IMR-90 (cell line): ENCODE measurements around the gene SOX2. TPM values are rescaled to one million over a fixed set of nuclear protein-coding genes. Genes with fewer than 3 reads are reported as not detected.

Experiments
- ATAC-seq: fragments of 200-7000 bp; cut with Tn5 transposase; 2 replicates; pipeline ENCODE4 v1.9.1; 2020; ENCODE audit warnings: low read depth, mild to moderate bottlenecking, moderate library complexity
- BruUV-seq: library from RNA; stranded (reverse); fragments of 400-500 nt; replicated peaks from 2 replicates; lab custom pipeline; 2021; lab: Mats Ljungman, UMichigan
- CTCF ChIA-PET: fragments of 300-600 bp; formaldehyde crosslinking; extraction: SDS; loops from one replicate; lab custom pipeline; 2021; ENCODE audit warnings: antibody characterized with exemption; lab: Yijun Ruan, JAX
- POLR2A ChIA-PET: fragments of 300-600 bp; sonication (Branson Sonifier 250); formaldehyde crosslinking; loops from one replicate; lab custom pipeline; 2022; ENCODE audit warnings: antibody characterized with exemption; ENCODE audit not compliant: unreplicated experiment; lab: Charles Lee
- DNase-seq: peaks from one replicate; pipeline ENCODE4 v3.0.0; 2013
- H2AFZ ChIP-seq: replicated peaks from 2 replicates; pipeline ENCODE3; 2013; ENCODE audit warnings: low read length, mild to moderate bottlenecking; ENCODE audit not compliant: poor library complexity
- H2AK5ac ChIP-seq: 2 replicates; pipeline ENCODE4 v1.6.1; 2013; ENCODE audit warnings: low read depth, low read length, inconsistent platforms
- H2AK9ac ChIP-seq: replicated peaks from 2 replicates; pipeline ENCODE3; 2013; ENCODE audit warnings: mild to moderate bottlenecking, low read depth, low read length, moderate library complexity; ENCODE audit not compliant: poor library complexity
- H2BK120ac ChIP-seq: 2 replicates; pipeline ENCODE4 v1.6.1; 2013; ENCODE audit warnings: low read depth, low read length, inconsistent platforms
- H2BK15ac ChIP-seq: 3 replicates; pipeline ENCODE4 v1.6.1; 2013; ENCODE audit warnings: low read depth, low read length, inconsistent platforms
- H2BK20ac ChIP-seq: 2 replicates; pipeline ENCODE4 v1.6.1; 2013; ENCODE audit warnings: low read depth, mild to moderate bottlenecking, inconsistent platforms, low read length, moderate library complexity
- H2BK5ac ChIP-seq: 2 replicates; pipeline ENCODE4 v1.6.1; 2013; ENCODE audit warnings: mild to moderate bottlenecking, low read depth, low read length, inconsistent platforms; ENCODE audit not compliant: poor library complexity, severe bottlenecking
- H3K14ac ChIP-seq: replicated peaks from 2 replicates; pipeline ENCODE4 v1.6.1; 2013; ENCODE audit warnings: low read depth, low read length, inconsistent platforms
- H3K18ac ChIP-seq: 2 replicates; pipeline ENCODE4 v1.6.1; 2013; ENCODE audit warnings: low read depth, low read length, control low read depth
- H3K23ac ChIP-seq: 2 replicates; pipeline ENCODE4 v1.6.1; 2013; ENCODE audit warnings: low read depth, low read length, inconsistent platforms
- H3K27ac ChIP-seq: 2 replicates; pipeline ENCODE4 v1.5.1; 2013; ENCODE audit warnings: mild to moderate bottlenecking, control low read depth, low read length; ENCODE audit not compliant: insufficient read depth
- H3K27me3 ChIP-seq: 2 replicates; pipeline ENCODE4 v1.6.1; 2013; ENCODE audit warnings: low read length; ENCODE audit not compliant: control insufficient read depth, insufficient read depth
- H3K36me3 ChIP-seq: 2 replicates; pipeline ENCODE4 v1.6.1; 2013; ENCODE audit warnings: low read length, mixed read lengths; ENCODE audit not compliant: control insufficient read depth, insufficient read depth
- H3K4ac ChIP-seq: 2 replicates; pipeline ENCODE4 v1.6.1; 2013; ENCODE audit warnings: low read depth, low read length, inconsistent platforms
- H3K4me1 ChIP-seq: 2 replicates; pipeline ENCODE4 v1.6.1; 2013; ENCODE audit warnings: low read length, mixed read lengths; ENCODE audit not compliant: control insufficient read depth, insufficient read depth
- H3K4me2 ChIP-seq: 2 replicates; pipeline ENCODE4 v1.6.1; 2013; ENCODE audit warnings: low read depth, mild to moderate bottlenecking, control low read depth, low read length, moderate library complexity
- H3K4me3 ChIP-seq: 2 replicates; pipeline ENCODE4 v1.5.1; 2013; ENCODE audit warnings: low read depth, mild to moderate bottlenecking, control low read depth, low read length, moderate library complexity; ENCODE audit not compliant: insufficient read depth
- H3K56ac ChIP-seq: 2 replicates; pipeline ENCODE4 v1.6.1; 2013; ENCODE audit warnings: low read length, inconsistent platforms; ENCODE audit not compliant: insufficient read depth; ENCODE audit errors: extremely low read depth
- H3K79me1 ChIP-seq, 2 experiments: 2 replicates each; pipeline ENCODE4 v1.6.1; 2013; ENCODE audit warnings: low read length in 2 of 2, inconsistent platforms in 1 of 2, low read depth in 1 of 2
- H3K9ac ChIP-seq: 2 replicates; pipeline ENCODE4 v1.6.1; 2013; ENCODE audit warnings: low read depth, low read length, control low read depth
- H3K9me1 ChIP-seq: 2 replicates; pipeline ENCODE4 v1.6.1; 2013; ENCODE audit warnings: low read length, inconsistent platforms; ENCODE audit not compliant: insufficient read depth
- H3K9me3 ChIP-seq: 2 replicates; pipeline ENCODE4 v1.6.1; 2013; ENCODE audit warnings: low read length; ENCODE audit not compliant: control insufficient read depth, insufficient read depth
- H4K20me1 ChIP-seq: 2 replicates; pipeline ENCODE4 v1.6.1; 2013; ENCODE audit warnings: low read length, inconsistent platforms; ENCODE audit not compliant: insufficient read depth
- H4K5ac ChIP-seq: 2 replicates; pipeline ENCODE4 v1.6.1; 2013; ENCODE audit warnings: mild to moderate bottlenecking, low read depth, low read length, control low read depth
- H4K8ac ChIP-seq, 2 experiments: 2 replicates each; pipeline ENCODE4 v1.6.1; 2013; ENCODE audit warnings: low read depth in 2 of 2, low read length in 2 of 2, control low read depth in 1 of 2, inconsistent platforms in 1 of 2
- H4K91ac ChIP-seq: 2 replicates; pipeline ENCODE4 v1.6.1; 2013; ENCODE audit warnings: low read depth, low read length, inconsistent platforms; ENCODE audit not compliant: insufficient read depth
- BHLHE40 ChIP-seq: fragments of 150-350 bp; IDR thresholded peaks from 2 replicates; pipeline ENCODE4 v1.6.1; 2016; ENCODE audit warnings: mild to moderate bottlenecking, low read depth, low read length
- CEBPB ChIP-seq: IDR thresholded peaks from 2 replicates; pipeline ENCODE4 v1.6.1; 2012; ENCODE audit warnings: low read depth, low read length, improper control_type of control experiment
- CHD1 ChIP-seq: IDR thresholded peaks from 2 replicates; pipeline ENCODE4 v1.6.1; 2012; ENCODE audit warnings: low read depth, low read length, improper control_type of control experiment
- CTCF ChIP-seq: conservative IDR thresholded peaks from 2 replicates; pipeline ENCODE4 v1.5.1; 2012; ENCODE audit warnings: mild to moderate bottlenecking, low read depth, low read length, improper control_type of control experiment
- ELK1 ChIP-seq: fragments of 150-350 bp; IDR thresholded peaks from 2 replicates; pipeline ENCODE4 v1.6.1; 2016; ENCODE audit warnings: low read depth, mild to moderate bottlenecking, low read length, moderate library complexity, borderline replicate concordance
- MAFK ChIP-seq: IDR thresholded peaks from 2 replicates; pipeline ENCODE4 v1.6.1; 2012; ENCODE audit warnings: low read depth, low read length, improper control_type of control experiment
- MAZ ChIP-seq: IDR thresholded peaks from 2 replicates; pipeline ENCODE4 v1.6.1; 2012; ENCODE audit warnings: low read depth, mild to moderate bottlenecking, low read length, improper control_type of control experiment, moderate library complexity, borderline replicate concordance
- MXI1 ChIP-seq: IDR thresholded peaks from 2 replicates; pipeline ENCODE4 v1.6.1; 2012; ENCODE audit warnings: low read depth, mild to moderate bottlenecking, low read length, moderate library complexity, borderline replicate concordance
- NFE2L2 ChIP-seq: fragments of 150-350 bp; IDR thresholded peaks from 2 replicates; pipeline ENCODE4 v1.6.1; 2016; ENCODE audit warnings: low read depth, mild to moderate bottlenecking, low read length
- POLR2A ChIP-seq: IDR thresholded peaks from 2 replicates; pipeline ENCODE4 v1.6.1; 2012; ENCODE audit warnings: mild to moderate bottlenecking, low read depth, low read length
- RAD21 ChIP-seq: IDR thresholded peaks from 2 replicates; pipeline ENCODE4 v1.6.1; 2012; ENCODE audit warnings: low read length, improper control_type of control experiment
- RCOR1 ChIP-seq: IDR thresholded peaks from 2 replicates; pipeline ENCODE4 v1.6.1; 2012; ENCODE audit warnings: mild to moderate bottlenecking, low read length, improper control_type of control experiment; ENCODE audit not compliant: insufficient replicate concordance
- RFX5 ChIP-seq: IDR thresholded peaks from 2 replicates; pipeline ENCODE4 v1.8.0; 2012; ENCODE audit warnings: low read depth, mild to moderate bottlenecking, low read length, moderate library complexity
- SMC3 ChIP-seq: fragments of 150-350 bp; IDR thresholded peaks from 2 replicates; pipeline ENCODE4 v1.6.1; 2016; ENCODE audit warnings: low read depth, mild to moderate bottlenecking, antibody characterized with exemption, low read length, moderate library complexity
- USF2 ChIP-seq: fragments of 150-350 bp; IDR thresholded peaks from 2 replicates; pipeline ENCODE4 v1.6.1; 2017; ENCODE audit warnings: mild to moderate bottlenecking, antibody characterized with exemption, low read length, low read depth
- WGBS, 2 experiments: methylation state at CpG; one replicate each; pipeline versions ENCODE4 v1.1.5 to v1.1.7; 2013; ENCODE audit warnings: missing lambda C conversion rate in 2 of 2; ENCODE audit not compliant: insufficient read length in 1 of 2; ENCODE audit errors: extremely low coverage in 2 of 2; 5-methylcytosine and 5-hydroxymethylcytosine counted together
- dilution Hi-C: fragments of 300-500 bp; cut with HindIII; formaldehyde crosslinking; loops from one replicate; pipeline ENCODE4 v1.14.3; 2018; ENCODE audit warnings: low sequenced_read_pairs; ENCODE audit not compliant: unreplicated experiment
- in situ Hi-C: fragments of 300-500 bp; cut with MboI; formaldehyde crosslinking; loops from 3 replicates; pipeline ENCODE4 v1.14.3; 2019; ENCODE audit warnings: low sequenced_read_pairs, inconsistent platforms, mixed read lengths
- intact Hi-C: fragments of 100-400 bp; cut with micrococcal nuclease; formaldehyde crosslinking; loops from 2 replicates; pipeline ENCODE4 v1.10.0; 2022
- polyA plus RNA-seq, 3 experiments: library from polyadenylated mRNA; depleted of rRNA; stranded (reverse); fragments of >200 nt; gene quantifications; 2 replicates each; pipeline ENCODE4 v1.2.3, GENCODE V29; 2012; ENCODE audit warnings: low replicate concordance in 1 of 3
- total RNA-seq: library from RNA; depleted of rRNA; stranded (reverse); fragments of >200 nt; gene quantifications from 2 replicates; pipeline ENCODE4 v1.2.3, GENCODE V29; 2012

Gene SOX2
- total and polyA plus RNA-seq, 2 of the 4 experiments (the other 2 are of a cell fraction) = not detected

- no peak for TF ChIP-seq RFX5
- TF ChIP-seq MXI1 = no peak
- TF ChIP-seq POLR2A = no peak
- TF ChIP-seq RCOR1 = no peak
- no peak for TF ChIP-seq RAD21
- TF ChIP-seq USF2 = no peak
- TF ChIP-seq SMC3 = no peak
- TF ChIP-seq MAFK = no peak
- no peak for TF ChIP-seq NFE2L2
- no peak for TF ChIP-seq CEBPB
- no peak for TF ChIP-seq CTCF
- no peak for TF ChIP-seq CHD1
- TF ChIP-seq ELK1 = no peak
- TF ChIP-seq MAZ = no peak
- TF ChIP-seq BHLHE40 = no peak
- Histone ChIP-seq H3K18ac (no peak overlapping the region), H2AK5ac (no peak overlapping the region), H4K91ac (no peak overlapping the region), H3K23ac (no peak overlapping the region), H2BK20ac (no peak overlapping the region), H3K56ac (no peak overlapping the region), H2BK120ac (no peak overlapping the region), H2AK9ac (no peak overlapping the region), H3K14ac (no peak overlapping the region), H4K8ac (no peak overlapping the region), H4K20me1 (no peaks in the 10 kb centered on the region), H2BK5ac (no peak overlapping the region), H3K27ac (no peak overlapping the region), H4K5ac (no peak overlapping the region), H3K36me3 (no peaks in the 10 kb centered on the region), H3K9me3 (no peaks in the 10 kb centered on the region), H2BK15ac (no peak overlapping the region), H3K4me1 (no peaks in the 10 kb centered on the region), H3K4me2 (no peak overlapping the region), H3K4ac (no peak overlapping the region), H3K4me3 (no peak overlapping the region), H2AFZ (no peak overlapping the region), H3K27me3 (no peaks in the 10 kb centered on the region), H3K79me1 (no peaks in the 10 kb centered on the region), H3K9ac (no peak overlapping the region), H3K9me1 (no peaks in the 10 kb centered on the region)
- ChIA-PET POLR2A (no interaction called here), CTCF (interaction anchor here (0.6 kb wide), 1 partner anchor 9 kb away, joined by 3 read pairs; no protein-coding TSS in a partner anchor)
- intact Hi-C loops = no loop called here
- in situ Hi-C loops = no loop called here
- dilution Hi-C loops = no loop called here
- ATAC-seq (no peak), DNase-seq (no peak)
- no TSS peak for BruUV-seq
- WGBS, 2 experiments = no CpG with 5 or more reads among the region's 5 CpGs
Measured at GRCh38 chr3:181752202-181752671, 40.5 kb downstream of the SOX2 start.
